Measurements from ENCODE around the gene PPWD1. TPM values are rescaled to one million over a fixed set of nuclear protein-coding genes. Genes with fewer than 3 reads are reported as not detected.

Gene PPWD1
- total RNA-seq, 2 donors from 2014 or later: 47.0 to 48.6 TPM

- no peaks in the 10 kb centered on the region for H3K27me3 ChIP-seq (ENCODE audit: control insufficient read depth, insufficient read depth, low read length, poor library complexity, severe bottlenecking)
- no peak for DNase-seq
- Mint-ChIP-seq H3K4me3 (no peak overlapping the region), H3K4me1 (peaks cover 11% of the 10 kb centered on the region), H3K36me3 (ENCODE audit: low read depth) (peaks cover 13% of the 10 kb centered on the region), H3K27ac (no peak overlapping the region), H3K9me3 (no peaks in the 10 kb centered on the region), H3K27me3 (ENCODE audit: insufficient read depth) (no peaks in the 10 kb centered on the region)
- H3K9me3 ChIP-seq (ENCODE audit: control insufficient read depth, low read length): no peaks in the 10 kb centered on the region
- peaks cover 4% of the 10 kb centered on the region for H3K4me1 ChIP-seq (ENCODE audit: control insufficient read depth, insufficient read depth, low read length)
- TF ChIP-seq CTCF (conservative IDR thresholded peaks at IDR 0.05): no peak
- H3K36me3 ChIP-seq (ENCODE audit: control insufficient read depth, insufficient read depth, low read length): peaks cover 14% of the 10 kb centered on the region
- no peak overlapping the region for H3K4me3 ChIP-seq (ENCODE audit: low read length)
- H3K9ac ChIP-seq (ENCODE audit: extremely low read depth, low read length, poor library complexity, severe bottlenecking): no peak overlapping the region
- H3K27ac ChIP-seq (ENCODE audit: low read depth, low read length): no peak overlapping the region
Measured at GRCh38 chr5:65630981-65631380, 67.9 kb downstream of the PPWD1 start.

Other genes with a start within 250 kb of the PPWD1 start
- gene ADAMTS6, start 81.4 kb upstream of the PPWD1 start, total RNA-seq: 1 to 10 TPM; 2.8 to 4.3 TPM
- 10 to 100 TPM; 49.9 to 66.7 TPM for gene CENPK, start 128 bp upstream of the PPWD1 start, total RNA-seq
- 10 to 100 TPM; 13.5 to 17.5 TPM for gene TRIM23, start 61.0 kb downstream of the PPWD1 start, total RNA-seq
- 1 to 10 TPM; 2.9 to 3.6 TPM for gene SHLD3, start 61.7 kb downstream of the PPWD1 start, total RNA-seq
- gene TRAPPC13, start 61.7 kb downstream of the PPWD1 start, total RNA-seq: 10 to 100 TPM; 19.0 to 26.0 TPM
- 10 to 100 TPM; 14.6 to 17.9 TPM for gene SGTB, start 158.8 kb downstream of the PPWD1 start, total RNA-seq
- 100 to 1,000 TPM; 110 to 136 TPM for gene NLN, start 158.9 kb downstream of the PPWD1 start, total RNA-seq

Data from endodermal cell (in vitro differentiated cells).